Kidney (tissue), 14 donors: ENCODE data around the gene CCDC9B. TPM values are rescaled to one million over a fixed set of nuclear protein-coding genes. Genes with fewer than 3 reads are reported as not detected.
A peak's percentile ranks its signal among the peaks of the same experiment; 100 is the strongest.

ENCODE experiments used
- DNase-seq, 5 donors: peaks; one replicate each; pipeline ENCODE4 v3.0.0-alpha.2; 2013 to 2020
- FAIRE-seq: peaks from 2 replicates; lab custom pipeline; 2012; peaks lifted over from hg19 to GRCh38; lab: Jason Lieb, UNC
- H3K27ac ChIP-seq, 2 donors: one replicate each; pipeline ENCODE4 v1.7.0; 2013; ENCODE audit warnings: low read depth in 2 of 2, low read length in 2 of 2, inconsistent platforms in 1 of 2
- H3K27me3 ChIP-seq: one replicate; pipeline ENCODE4 v1.7.1; 2013; ENCODE audit warnings: low read length, inconsistent platforms; ENCODE audit not compliant: control insufficient read depth, insufficient read depth
- H3K36me3 ChIP-seq, 3 donors: one replicate each; pipeline versions ENCODE4 v1.7.0 to v1.7.1; 2013; ENCODE audit warnings: low read length in 3 of 3, control low read depth in 1 of 3, inconsistent platforms in 1 of 3; ENCODE audit not compliant: insufficient read depth in 3 of 3, control insufficient read depth in 2 of 3
- H3K4me1 ChIP-seq, 3 donors: one replicate each; pipeline versions ENCODE4 v1.7.0 to v1.7.1; 2013; ENCODE audit warnings: low read length in 3 of 3, inconsistent platforms in 1 of 3, low read depth in 1 of 3; ENCODE audit not compliant: control insufficient read depth in 2 of 3, insufficient read depth in 2 of 3
- H3K4me3 ChIP-seq, 3 donors: one replicate each; pipeline versions ENCODE4 v1.7.0 to v1.8.1; 2013; ENCODE audit warnings: low read length in 3 of 3, control low read depth in 1 of 3, inconsistent platforms in 1 of 3
- H3K9ac ChIP-seq, 3 donors: one replicate each; pipeline versions ENCODE4 v1.7.0 to v1.7.1; 2013; ENCODE audit warnings: low read length in 3 of 3, control low read depth in 1 of 3, inconsistent platforms in 1 of 3
- H3K9me3 ChIP-seq, 3 donors: one replicate each; pipeline versions ENCODE4 v1.7.0 to v1.7.1; 2013; ENCODE audit warnings: low read length in 3 of 3, control low read depth in 1 of 3, inconsistent platforms in 1 of 3; ENCODE audit not compliant: control insufficient read depth in 2 of 3, insufficient read depth in 1 of 3
- intact Hi-C: fragments of 100-400 bp; cut with DNase I; formaldehyde crosslinking; loops from one replicate; pipeline ENCODE4 v1.11.1; 2022
- polyA plus RNA-seq: library from polyadenylated mRNA; stranded (reverse); fragments of 350-450 nt; fragmentation: Illumina TruSeq; extraction: RNeasy Lipid Tissue Mini Kit (QIAGEN cat#74804); gene quantifications from one replicate; pipeline ENCODE4 v1.2.3, GENCODE V29; 2014; ENCODE audit warnings: low read depth, low replicate concordance; ENCODE audit not compliant: insufficient read depth
- total RNA-seq: library from RNA; stranded (reverse); fragmentation: NEBNext Ultra II Directional; extraction: Animal tissue kit (Norgen Biotek cat#: 25700); gene quantifications from one replicate; pipeline ENCODE4 v1.2.1, GENCODE V29; 2021
- TF ChIP-seq, protein P1 (sequence below): IDR thresholded peaks from 3 replicates; pipeline ENCODE4 v1.5.1; 2012; ENCODE audit warnings: mild to moderate bottlenecking, moderate library complexity, borderline replicate concordance; ENCODE audit not compliant: insufficient read depth; ENCODE audit errors: extremely low read depth
- donor health status: control.
- donor health status: control.
- donor health status: control.
- donor health status: control.
- donor health status: control.
- donor health status: DM: yes; HTN: yes; CAD: no.
- donor health status: Normal renal cell carcinoma (clear cell type).

The CCDC9B gene
- total and polyA plus RNA-seq, 2 donors from 2014 or later: 4.7 to 60.0 TPM

DNA sequence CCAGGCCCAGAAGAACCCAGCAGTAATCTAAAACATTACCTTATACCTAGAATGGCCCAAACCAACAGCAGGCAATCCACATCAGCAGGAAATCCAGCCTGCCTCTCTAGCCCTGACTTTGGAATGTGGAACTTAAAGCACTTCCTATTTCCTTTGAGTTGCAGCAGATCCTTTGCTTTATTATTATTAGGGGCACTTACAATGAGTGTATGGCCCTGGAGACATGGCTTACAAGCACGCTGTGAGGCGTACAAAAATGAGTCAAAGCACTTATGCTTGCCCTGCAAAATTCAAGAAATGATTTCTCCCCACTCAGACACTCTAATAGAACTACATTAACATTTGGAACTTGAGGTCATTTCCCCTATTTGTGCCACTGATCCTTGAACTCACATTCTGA is 32.2 kb upstream of the CCDC9B start:
- H3K9ac ChIP-seq: no peak overlapping the region
- H3K4me3 ChIP-seq: no peak overlapping the region
- intact Hi-C loops: no loop called here
- FAIRE-seq (no peak), DNase-seq (no peak)
- no peaks in the 10 kb centered on the region for H3K9me3 ChIP-seq
- TF ChIP-seq, protein P1, sequence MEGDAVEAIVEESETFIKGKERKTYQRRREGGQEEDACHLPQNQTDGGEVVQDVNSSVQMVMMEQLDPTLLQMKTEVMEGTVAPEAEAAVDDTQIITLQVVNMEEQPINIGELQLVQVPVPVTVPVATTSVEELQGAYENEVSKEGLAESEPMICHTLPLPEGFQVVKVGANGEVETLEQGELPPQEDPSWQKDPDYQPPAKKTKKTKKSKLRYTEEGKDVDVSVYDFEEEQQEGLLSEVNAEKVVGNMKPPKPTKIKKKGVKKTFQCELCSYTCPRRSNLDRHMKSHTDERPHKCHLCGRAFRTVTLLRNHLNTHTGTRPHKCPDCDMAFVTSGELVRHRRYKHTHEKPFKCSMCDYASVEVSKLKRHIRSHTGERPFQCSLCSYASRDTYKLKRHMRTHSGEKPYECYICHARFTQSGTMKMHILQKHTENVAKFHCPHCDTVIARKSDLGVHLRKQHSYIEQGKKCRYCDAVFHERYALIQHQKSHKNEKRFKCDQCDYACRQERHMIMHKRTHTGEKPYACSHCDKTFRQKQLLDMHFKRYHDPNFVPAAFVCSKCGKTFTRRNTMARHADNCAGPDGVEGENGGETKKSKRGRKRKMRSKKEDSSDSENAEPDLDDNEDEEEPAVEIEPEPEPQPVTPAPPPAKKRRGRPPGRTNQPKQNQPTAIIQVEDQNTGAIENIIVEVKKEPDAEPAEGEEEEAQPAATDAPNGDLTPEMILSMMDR: no peak
- no peak overlapping the region for H3K27ac ChIP-seq
- no peaks in the 10 kb centered on the region for H3K36me3 ChIP-seq
- H3K4me1 ChIP-seq: no peaks in the 10 kb centered on the region
- no peaks in the 10 kb centered on the region for H3K27me3 ChIP-seq

DNA sequence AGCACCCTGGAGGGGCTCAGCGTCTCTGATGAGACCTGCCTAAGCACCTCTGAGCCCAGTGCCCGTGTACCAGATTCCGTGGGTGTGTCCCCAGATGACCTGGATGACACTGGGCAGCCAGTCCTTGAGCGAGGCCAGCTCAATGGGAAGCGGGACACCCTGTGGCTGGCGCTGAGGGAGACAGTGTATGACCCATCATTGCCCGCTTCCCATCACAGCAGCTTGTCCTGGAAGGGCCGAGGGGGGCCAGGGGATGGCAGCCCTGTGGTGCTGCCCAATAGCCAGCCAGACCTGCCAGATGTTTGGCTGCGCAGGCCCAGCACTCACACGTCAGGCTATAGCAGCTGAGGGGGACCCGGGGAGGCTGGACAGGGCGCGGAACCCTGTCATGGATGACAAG is 29.2 kb upstream of the CCDC9B start:
- no peak for FAIRE-seq
- no peak overlapping the region for H3K27ac ChIP-seq
- intact Hi-C loops: no loop called here
- no peaks in the 10 kb centered on the region for H3K27me3 ChIP-seq
- H3K36me3 ChIP-seq: no peaks in the 10 kb centered on the region
- no peak overlapping the region for H3K9ac ChIP-seq
- DNase-seq: peak in 2 of 5 donors; percentile 32 to 66
- H3K9me3 ChIP-seq: no peaks in the 10 kb centered on the region
- TF ChIP-seq, protein P1: no peak
- H3K4me1 ChIP-seq: peaks cover 0 to 4% (median 0%) of the 10 kb centered on the region in 3 donors
- H3K4me3 ChIP-seq: no peak overlapping the region

DNA sequence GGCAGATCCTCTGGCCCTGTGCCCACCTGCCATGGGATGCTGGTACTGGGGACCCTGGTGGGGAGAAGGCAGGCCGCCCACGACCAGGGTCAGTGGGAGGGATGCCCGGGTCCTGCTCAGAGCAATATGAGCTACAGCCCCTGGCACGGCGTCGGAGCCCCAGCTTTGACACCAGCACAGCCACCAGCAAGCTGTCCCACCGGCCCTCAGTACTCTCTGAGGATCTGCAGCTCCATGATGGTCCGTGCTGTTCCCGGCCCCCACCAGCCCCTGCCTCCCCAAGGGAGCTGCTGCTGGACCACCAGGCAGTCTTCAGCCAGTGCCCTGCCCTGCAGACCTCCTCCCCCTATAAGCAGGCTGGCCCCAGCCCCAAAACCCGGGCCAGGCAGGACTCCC is 28.7 kb upstream of the CCDC9B start:
- TF ChIP-seq, protein P1: no peak
- Histone ChIP-seq H3K27me3 (no peaks in the 10 kb centered on the region), H3K27ac (no peak overlapping the region), H3K9me3 (no peaks in the 10 kb centered on the region), H3K4me1 (peaks cover 0 to 4% (median 0%) of the 10 kb centered on the region in 3 donors), H3K4me3 (no peak overlapping the region), H3K36me3 (no peaks in the 10 kb centered on the region), H3K9ac (no peak overlapping the region)
- intact Hi-C loops: no loop called here
- FAIRE-seq (no peak), DNase-seq (peak in 2 of 5 donors; percentile 30 to 76)

DNA sequence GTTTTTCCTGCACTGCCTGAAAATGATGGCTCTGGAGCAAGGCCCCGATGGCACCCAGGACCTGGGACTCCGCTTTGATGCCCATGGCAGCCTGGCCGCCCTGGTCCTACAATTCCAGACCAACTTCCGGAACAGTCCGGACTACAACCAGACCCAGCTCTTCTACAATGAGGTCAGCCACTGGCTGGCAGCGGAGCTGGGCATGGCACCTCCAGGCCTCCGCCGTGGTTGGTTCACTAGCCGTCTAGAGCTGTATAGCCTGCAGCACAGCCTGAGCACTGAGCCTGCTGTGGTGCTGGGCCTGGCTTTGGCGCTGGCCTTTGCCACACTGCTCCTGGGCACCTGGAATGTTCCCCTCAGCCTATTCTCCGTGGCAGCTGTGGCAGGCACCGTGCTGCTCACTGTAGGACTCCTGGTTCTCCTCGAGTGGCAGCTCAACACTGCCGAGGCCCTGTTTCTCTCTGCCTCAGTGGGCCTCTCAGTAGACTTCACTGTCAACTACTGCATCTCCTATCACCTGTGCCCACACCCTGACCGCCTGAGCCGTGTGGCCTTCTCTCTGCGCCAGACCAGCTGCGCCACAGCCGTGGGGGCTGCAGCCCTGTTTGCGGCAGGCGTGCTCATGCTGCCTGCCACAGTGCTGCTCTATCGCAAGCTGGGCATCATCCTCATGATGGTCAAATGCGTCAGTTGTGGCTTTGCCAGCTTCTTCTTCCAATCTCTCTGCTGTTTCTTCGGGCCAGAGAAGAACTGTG is 28.2 kb upstream of the CCDC9B start:
- no peak overlapping the region for H3K27ac ChIP-seq
- H3K36me3 ChIP-seq: no peaks in the 10 kb centered on the region

More for the DNA sequence above, 28.2 kb upstream of the CCDC9B start:
- H3K4me1 ChIP-seq: peaks cover 0 to 4% (median 0%) of the 10 kb centered on the region in 3 donors
- DNase-seq: no peak
- no peak overlapping the region for H3K9ac ChIP-seq
- H3K27me3 ChIP-seq: no peaks in the 10 kb centered on the region
- intact Hi-C loops: no loop called here
- FAIRE-seq: no peak
- TF ChIP-seq, protein P1: no peak
- H3K4me3 ChIP-seq: no peak overlapping the region
- no peaks in the 10 kb centered on the region for H3K9me3 ChIP-seq
